T-cell (primary cell): ENCODE data around the gene DPYD. TPM values are rescaled to one million over a fixed set of nuclear protein-coding genes. Genes with fewer than 3 reads are reported as not detected.

ENCODE experiments used
- ATAC-seq, 4 experiments: fragments of 200-7000 bp in 3 of 4; fragments of 150-1000 bp in 1 of 4; cut with Tn5 transposase; replicated peaks in 1 of 4; 1 replicate in 3 of 4; 2 replicates in 1 of 4; pipeline ENCODE4 v1.10.0; 2021; ENCODE audit warnings: moderate library complexity in 3 of 4, mild to moderate bottlenecking in 2 of 4, moderate number of reproducible peaks in 1 of 4
- CTCF ChIA-PET, 2 donors: fragments of 300-600 bp; sonication (Branson Sonifier 250); formaldehyde crosslinking; loops; one replicate each; lab custom pipeline; 2022; ENCODE audit warnings: antibody characterized with exemption in 2 of 2; lab: Charles Lee
- POLR2A ChIA-PET, 2 donors: fragments of 300-600 bp; sonication (Branson Sonifier 250); formaldehyde crosslinking; loops; one replicate each; lab custom pipeline; 2022; ENCODE audit warnings: antibody characterized with exemption in 2 of 2; lab: Charles Lee
- DNase-seq, 35 experiments: peaks; one replicate each; pipeline versions ENCODE4 v3.0.0 to v3.0.0-alpha.2; 2013 to 2023
- H3K27ac ChIP-seq: one replicate; pipeline ENCODE4 v1.5.1; 2013; ENCODE audit warnings: low read length
- H3K27me3 ChIP-seq, 2 experiments: replicated peaks in 1 of 2; 1 replicate in 1 of 2; 2 replicates in 1 of 2; pipeline versions ENCODE4 v1.6.1 to v1.7.0; 2013; ENCODE audit warnings: low read length in 1 of 2, mixed read lengths in 1 of 2; ENCODE audit not compliant: control insufficient read depth in 2 of 2, insufficient read depth in 2 of 2; ENCODE audit errors: extremely low read depth in 1 of 2
- H3K36me3 ChIP-seq, 2 donors: 1 replicate in 1 of 2; 2 replicates in 1 of 2; pipeline versions ENCODE4 v1.6.1 to v1.7.0; 2013; ENCODE audit warnings: low read length in 1 of 2; ENCODE audit not compliant: control insufficient read depth in 2 of 2, insufficient read depth in 1 of 2; ENCODE audit errors: extremely low read depth in 1 of 2
- H3K4me1 ChIP-seq, 2 experiments: 1 replicate in 1 of 2; 2 replicates in 1 of 2; pipeline versions ENCODE4 v1.6.1 to v1.7.0; 2013; ENCODE audit warnings: low read length in 2 of 2, mixed read lengths in 1 of 2; ENCODE audit not compliant: insufficient read depth in 2 of 2, control insufficient read depth in 1 of 2; ENCODE audit errors: extremely low read depth in 1 of 2
- H3K4me3 ChIP-seq, 2 donors: 1 replicate in 1 of 2; 2 replicates in 1 of 2; pipeline versions ENCODE4 v1.5.1 to v1.7.0; 2013; ENCODE audit warnings: mild to moderate bottlenecking in 2 of 2, low read length in 1 of 2, moderate library complexity in 1 of 2; ENCODE audit not compliant: control insufficient read depth in 1 of 2; ENCODE audit errors: extremely low read depth in 1 of 2
- H3K9me3 ChIP-seq: 2 replicates; pipeline ENCODE4 v1.7.0; 2013
- H3K27ac Mint-ChIP-seq, 2 donors: one replicate each; pipeline ENCODE4 v1.8.0; 2020 to 2021; ENCODE audit warnings: mild to moderate bottlenecking in 2 of 2, mixed read lengths in 2 of 2
- H3K27me3 Mint-ChIP-seq, 2 donors: one replicate each; pipeline ENCODE4 v1.8.0; 2021 to 2022; ENCODE audit warnings: mixed read lengths in 2 of 2
- H3K36me3 Mint-ChIP-seq: one replicate; pipeline ENCODE4 v1.8.0; 2021; ENCODE audit warnings: mixed read lengths
- H3K4me1 Mint-ChIP-seq, 3 donors: one replicate each; pipeline ENCODE4 v1.8.0; 2020 to 2022; ENCODE audit warnings: mixed read lengths in 3 of 3, mild to moderate bottlenecking in 1 of 3
- H3K4me3 Mint-ChIP-seq, 3 donors: one replicate each; pipeline ENCODE4 v1.8.0; 2020 to 2022; ENCODE audit warnings: mild to moderate bottlenecking in 3 of 3, mixed read lengths in 3 of 3, moderate library complexity in 3 of 3
- H3K9me3 Mint-ChIP-seq, 3 donors: one replicate each; pipeline ENCODE4 v1.8.0; 2020 to 2022; ENCODE audit warnings: mixed read lengths in 3 of 3
- WGBS: methylation state at CpG from one replicate; pipeline ENCODE4 v1.1.5; 2013; ENCODE audit warnings: missing lambda C conversion rate; ENCODE audit not compliant: insufficient coverage; 5-methylcytosine and 5-hydroxymethylcytosine counted together
- total RNA-seq, 35 experiments: library from RNA in 6 of 35; stranded (reverse) in 6 of 35; fragments of 120-200 nt in 1 of 35; gene quantifications; one replicate each; pipeline versions ENCODE4 v1.2.1 to v1.2.4 and lab custom pipeline; 2013 to 2026

Gene DPYD
- total RNA-seq, 5 donors from 2014 or later (not counting 1 experiment from before 2014, with no cell fraction given), result 39.1 to 74.1 (median 47.8) TPM

DNA sequence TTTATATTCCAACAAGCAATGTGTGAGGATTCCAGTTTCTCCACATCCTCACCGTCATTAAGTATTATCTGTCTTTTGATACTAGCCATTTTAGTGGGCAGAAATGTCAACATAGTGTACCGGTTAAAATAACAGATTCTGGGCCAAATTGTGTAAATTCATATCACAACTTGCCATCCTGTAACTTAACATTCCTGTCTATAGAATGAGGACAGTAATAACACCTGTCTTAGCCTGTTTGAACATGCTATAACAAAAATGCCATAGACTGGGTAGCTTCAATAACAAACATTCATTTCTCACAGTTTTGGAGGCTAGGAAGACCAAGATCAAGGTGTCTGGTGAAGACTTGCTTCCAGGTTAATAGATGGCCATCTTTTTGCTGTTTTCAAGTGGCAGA, 708.2 kb downstream of the DPYD start:
- no peak overlapping the region for H3K4me3 Mint-ChIP-seq

DNA sequence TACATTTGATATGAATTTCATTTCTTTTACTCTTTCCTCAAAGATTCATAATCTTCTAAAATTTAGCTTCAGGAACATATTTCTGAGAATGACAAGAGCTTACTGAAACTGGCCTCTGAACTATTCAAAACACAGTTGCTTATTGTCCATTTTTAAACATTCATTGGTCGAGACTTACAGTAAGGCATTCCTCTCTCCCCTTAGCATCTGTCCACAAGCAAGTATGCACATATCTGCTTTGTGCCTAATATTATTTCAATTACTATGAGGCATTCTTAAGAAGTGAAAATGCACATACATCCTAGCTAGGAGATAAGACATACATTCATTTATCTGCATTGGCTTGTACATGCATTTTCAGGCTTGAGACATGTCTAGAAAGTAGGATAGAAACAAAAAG, 710.5 kb downstream of the DPYD start:
- H3K9me3 ChIP-seq, result no peaks in the 10 kb centered on the region
- ChIA-PET POLR2A (no interaction called here), CTCF (interaction anchor here in 1 of 2 donors (0.7 kb wide), 1 partner anchor 11 kb away, joined by 3 read pairs; no protein-coding TSS in a partner anchor)
- no peak overlapping the region for H3K27ac Mint-ChIP-seq
- no peaks in the 10 kb centered on the region for H3K36me3 ChIP-seq
- H3K36me3 Mint-ChIP-seq, result peaks cover 22% of the 10 kb centered on the region
- DNase-seq, result no peak
- H3K27me3 Mint-ChIP-seq, result no peaks in the 10 kb centered on the region
- H3K4me3 Mint-ChIP-seq, result no peak overlapping the region
- WGBS, result no CpG with 5 or more reads among the region's 1 CpG
- no peaks in the 10 kb centered on the region for H3K4me1 Mint-ChIP-seq
- H3K4me3 ChIP-seq, result no peak overlapping the region
- H3K27me3 ChIP-seq, result no peaks in the 10 kb centered on the region
- H3K27ac ChIP-seq, result no peak overlapping the region
- no peaks in the 10 kb centered on the region for H3K4me1 ChIP-seq
- no peak for ATAC-seq
- H3K9me3 Mint-ChIP-seq, result no peaks in the 10 kb centered on the region

More for the DNA sequence above, 708.2 kb downstream of the DPYD start:
- peaks cover 32% of the 10 kb centered on the region for H3K36me3 Mint-ChIP-seq
- Histone ChIP-seq H3K27ac (no peak overlapping the region), H3K4me3 (no peak overlapping the region), H3K27me3 (no peaks in the 10 kb centered on the region), H3K9me3 (no peaks in the 10 kb centered on the region), H3K4me1 (no peaks in the 10 kb centered on the region), H3K36me3 (no peaks in the 10 kb centered on the region)
- H3K9me3 Mint-ChIP-seq, result no peaks in the 10 kb centered on the region
- H3K27ac Mint-ChIP-seq, result no peak overlapping the region
- DNase-seq (no peak), ATAC-seq (no peak)
- WGBS, result no CpG with 5 or more reads among the region's 2 CpGs
- ChIA-PET POLR2A (no interaction called here), CTCF (no interaction called here)
- no peaks in the 10 kb centered on the region for H3K27me3 Mint-ChIP-seq
- no peaks in the 10 kb centered on the region for H3K4me1 Mint-ChIP-seq

DNA sequence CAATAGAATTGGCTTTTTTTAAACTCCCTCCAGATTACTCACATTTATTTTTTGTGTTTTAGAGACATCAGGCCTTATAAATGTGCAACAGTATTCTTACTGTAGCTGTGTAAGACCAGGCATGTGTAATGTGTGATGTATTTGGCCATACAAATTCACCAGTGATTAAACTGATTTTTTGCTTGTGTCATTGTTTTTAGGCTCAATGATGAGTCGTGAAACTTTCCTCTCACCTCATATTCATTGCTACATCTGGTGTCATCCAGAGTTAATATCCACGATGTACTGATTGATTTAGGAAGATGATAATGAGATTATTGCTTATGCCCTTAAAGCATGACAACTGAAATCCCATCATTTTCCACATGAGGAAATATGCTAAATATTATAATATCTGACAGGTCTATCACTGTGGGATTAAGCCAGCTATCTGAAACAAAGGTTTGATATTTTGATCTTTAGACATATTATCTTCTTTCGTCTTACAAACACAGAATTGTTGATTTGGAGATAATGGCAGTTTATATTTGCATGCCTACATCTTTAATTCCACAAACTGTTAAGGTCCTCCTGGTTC, 711.4 kb downstream of the DPYD start:
- ChIA-PET POLR2A (no interaction called here), CTCF (no interaction called here)
- Histone ChIP-seq H3K27me3 (no peaks in the 10 kb centered on the region), H3K9me3 (no peaks in the 10 kb centered on the region), H3K4me1 (no peaks in the 10 kb centered on the region), H3K36me3 (no peaks in the 10 kb centered on the region), H3K4me3 (no peak overlapping the region), H3K27ac (no peak overlapping the region)
- no peaks in the 10 kb centered on the region for H3K4me1 Mint-ChIP-seq
- DNase-seq (no peak), ATAC-seq (no peak)
- no peak overlapping the region for H3K4me3 Mint-ChIP-seq
- no peaks in the 10 kb centered on the region for H3K9me3 Mint-ChIP-seq
- H3K27ac Mint-ChIP-seq, result no peak overlapping the region
- H3K27me3 Mint-ChIP-seq, result no peaks in the 10 kb centered on the region
- WGBS, result no CpG with 5 or more reads among the region's 3 CpGs
- H3K36me3 Mint-ChIP-seq, result peaks cover 17% of the 10 kb centered on the region

DNA sequence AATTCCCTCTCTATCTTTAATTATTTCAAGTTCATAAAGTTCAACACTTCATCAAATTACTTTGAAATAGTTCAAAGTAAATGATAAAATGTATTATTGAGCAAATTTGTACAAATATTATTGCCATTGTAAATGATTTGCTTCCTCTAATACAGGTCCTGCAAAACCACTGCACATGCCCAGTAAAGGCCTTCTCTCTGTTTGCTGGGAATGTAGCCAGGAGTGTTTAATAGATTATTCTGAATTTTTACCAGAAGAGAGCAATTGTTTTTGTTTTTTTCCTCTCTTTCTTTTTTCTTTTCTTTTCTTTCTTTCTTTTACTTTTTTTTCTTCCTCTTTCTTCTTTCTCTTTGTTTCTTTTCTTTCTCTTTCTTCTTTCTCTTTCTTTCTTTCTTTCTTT, 713.0 kb downstream of the DPYD start:
- POLR2A ChIA-PET, result no interaction called here
- CTCF ChIA-PET, result no interaction called here
- DNase-seq, result no peak
- H3K27me3 ChIP-seq, result no peaks in the 10 kb centered on the region
- H3K9me3 ChIP-seq, result no peaks in the 10 kb centered on the region
- no peaks in the 10 kb centered on the region for H3K36me3 ChIP-seq
- Mint-ChIP-seq H3K27ac (no peak overlapping the region), H3K9me3 (no peaks in the 10 kb centered on the region), H3K4me3 (no peak overlapping the region), H3K4me1 (no peaks in the 10 kb centered on the region), H3K36me3 (peaks cover 10% of the 10 kb centered on the region), H3K27me3 (no peaks in the 10 kb centered on the region)
- no peak overlapping the region for H3K27ac ChIP-seq
- H3K4me1 ChIP-seq, result no peaks in the 10 kb centered on the region
- no peak for ATAC-seq
- no peak overlapping the region for H3K4me3 ChIP-seq

DNA sequence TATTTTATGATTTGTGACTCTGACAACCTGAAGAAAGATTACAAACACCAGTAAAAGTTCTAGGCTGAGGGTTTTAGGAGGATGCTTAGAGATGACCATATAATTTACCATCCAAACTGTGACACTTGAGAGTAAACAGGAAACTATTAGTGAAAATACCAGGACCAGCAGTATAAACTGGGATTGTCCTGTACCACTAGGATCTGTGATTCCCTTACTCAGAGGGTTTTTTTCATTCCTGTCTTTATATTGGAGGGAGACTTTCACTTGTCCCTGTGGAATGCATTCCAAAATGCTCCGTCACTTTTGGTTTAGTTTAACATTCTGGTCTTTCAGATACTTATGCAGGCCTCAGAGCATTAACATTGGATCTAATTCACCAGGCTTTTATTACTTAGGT, 716.4 kb downstream of the DPYD start:
- Histone ChIP-seq H3K4me1 (no peaks in the 10 kb centered on the region), H3K4me3 (no peak overlapping the region), H3K36me3 (no peaks in the 10 kb centered on the region), H3K27me3 (no peaks in the 10 kb centered on the region), H3K27ac (no peak overlapping the region), H3K9me3 (no peaks in the 10 kb centered on the region)
- no peak overlapping the region for H3K27ac Mint-ChIP-seq
- ChIA-PET CTCF (no interaction called here), POLR2A (no interaction called here)
- no peaks in the 10 kb centered on the region for H3K27me3 Mint-ChIP-seq
- H3K4me1 Mint-ChIP-seq, result no peaks in the 10 kb centered on the region
- H3K4me3 Mint-ChIP-seq, result no peak overlapping the region
- 100% methylated on average over 1 of the region's 1 CpG for WGBS
- H3K9me3 Mint-ChIP-seq, result no peaks in the 10 kb centered on the region
- DNase-seq, result no peak
- no peak for ATAC-seq
- H3K36me3 Mint-ChIP-seq, result peaks cover 10% of the 10 kb centered on the region

DNA sequence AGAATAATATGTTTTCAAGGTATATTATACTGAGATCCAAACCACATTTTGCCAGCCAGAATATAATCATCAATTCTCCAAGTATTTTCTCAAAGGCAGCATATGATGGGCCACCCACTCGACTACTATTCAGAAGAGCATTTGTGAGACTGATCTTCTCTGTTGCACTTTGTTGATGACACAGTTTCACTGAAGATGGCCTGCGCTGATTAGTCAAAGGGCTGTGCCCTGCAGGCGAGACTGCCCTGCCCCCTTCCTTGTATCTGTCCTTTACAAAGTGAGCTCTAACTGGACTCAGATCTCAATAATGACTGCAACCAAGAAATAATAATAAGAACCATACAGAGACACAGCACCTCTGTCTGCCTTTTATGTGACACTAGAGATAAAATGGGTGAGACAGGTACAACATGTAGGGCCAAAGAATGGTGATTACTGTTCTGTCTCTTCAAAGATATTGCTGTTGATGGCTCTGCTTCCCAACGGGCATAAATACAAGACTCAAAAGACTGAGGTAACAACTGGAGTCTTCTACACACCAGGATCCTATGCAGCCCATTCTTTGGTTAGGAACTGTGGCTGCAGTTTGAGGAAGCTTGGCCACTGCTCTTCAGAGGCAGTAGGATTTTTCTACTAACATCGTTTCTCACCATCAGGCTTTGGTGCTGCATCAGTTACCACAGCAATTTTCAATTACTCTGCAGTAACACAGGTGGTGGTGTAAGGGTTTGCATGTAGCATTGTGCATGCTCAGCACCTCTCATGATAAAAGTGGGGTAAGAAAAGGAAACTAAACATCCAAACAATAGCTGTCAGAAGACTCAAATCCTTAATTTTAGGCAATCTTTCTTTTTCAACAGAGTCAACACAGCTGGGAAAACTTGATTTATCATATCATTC, 718.1 kb downstream of the DPYD start:
- Mint-ChIP-seq H3K4me3 (no peak overlapping the region), H3K27me3 (no peaks in the 10 kb centered on the region), H3K4me1 (no peaks in the 10 kb centered on the region), H3K9me3 (no peaks in the 10 kb centered on the region), H3K27ac (no peak overlapping the region), H3K36me3 (peaks cover 3% of the 10 kb centered on the region)
- Histone ChIP-seq H3K4me1 (no peaks in the 10 kb centered on the region), H3K36me3 (no peaks in the 10 kb centered on the region), H3K27ac (no peak overlapping the region), H3K4me3 (no peak overlapping the region), H3K9me3 (no peaks in the 10 kb centered on the region), H3K27me3 (no peaks in the 10 kb centered on the region)
- WGBS, result 92% methylated on average over 2 of the region's 5 CpGs
- DNase-seq, result no peak
- ChIA-PET POLR2A (no interaction called here), CTCF (no interaction called here)
- ATAC-seq, result no peak
